Trophoblast cell (in vitro differentiated cells and primary cell): Measurements from ENCODE around the gene CATSPER1.
A peak's percentile ranks its signal among the peaks of the same experiment; 100 is the strongest.

Experiments used
- DNase-seq, 2 donors: peaks; one replicate each; pipeline ENCODE4 v3.0.0-alpha.2; 2016
- H2AFZ ChIP-seq: 2 replicates; pipeline ENCODE4 v1.6.1; 2013; ENCODE audit warnings: low read length, moderate library complexity, mild to moderate bottlenecking; ENCODE audit not compliant: insufficient read depth, poor library complexity
- H2AK5ac ChIP-seq: 2 replicates; pipeline ENCODE4 v1.6.1; 2013; ENCODE audit warnings: mild to moderate bottlenecking, low read length
- H2BK120ac ChIP-seq: 2 replicates; pipeline ENCODE4 v1.6.1; 2013; ENCODE audit warnings: low read length, mild to moderate bottlenecking, moderate library complexity; ENCODE audit not compliant: insufficient read depth, poor library complexity
- H2BK12ac ChIP-seq: 2 replicates; pipeline ENCODE4 v1.6.1; 2013; ENCODE audit warnings: mild to moderate bottlenecking, low read length, moderate library complexity
- H2BK5ac ChIP-seq: 2 replicates; pipeline ENCODE4 v1.6.1; 2013; ENCODE audit warnings: low read length, low read depth, moderate library complexity, mild to moderate bottlenecking; ENCODE audit not compliant: poor library complexity
- H3K14ac ChIP-seq: 2 replicates; pipeline ENCODE4 v1.6.1; 2013; ENCODE audit warnings: mild to moderate bottlenecking, low read length
- H3K18ac ChIP-seq: 2 replicates; pipeline ENCODE4 v1.6.1; 2013; ENCODE audit warnings: mild to moderate bottlenecking, low read length
- H3K23ac ChIP-seq: 2 replicates; pipeline ENCODE4 v1.6.1; 2013; ENCODE audit warnings: low read length
- H3K27ac ChIP-seq: 2 replicates; pipeline ENCODE4 v1.5.1; 2013; ENCODE audit warnings: low read depth, mild to moderate bottlenecking, inconsistent platforms, low read length, moderate library complexity
- H3K27me3 ChIP-seq: 2 replicates; pipeline ENCODE4 v1.6.1; 2013; ENCODE audit warnings: inconsistent platforms, mild to moderate bottlenecking, low read length, moderate library complexity; ENCODE audit not compliant: insufficient read depth
- H3K36me3 ChIP-seq, 2 experiments: 1 replicate in 1 of 2; 2 replicates in 1 of 2; pipeline ENCODE4 v1.6.1; 2013; ENCODE audit warnings: low read length in 2 of 2, mild to moderate bottlenecking in 2 of 2, moderate library complexity in 1 of 2; ENCODE audit not compliant: insufficient read depth in 2 of 2, control insufficient read depth in 1 of 2
- H3K4ac ChIP-seq: 2 replicates; pipeline ENCODE4 v1.6.1; 2013; ENCODE audit warnings: low read depth, mild to moderate bottlenecking, low read length, moderate library complexity
- H3K4me1 ChIP-seq, 2 experiments: 1 replicate in 1 of 2; 2 replicates in 1 of 2; pipeline ENCODE4 v1.6.1; 2013; ENCODE audit warnings: low read length in 2 of 2, mild to moderate bottlenecking in 2 of 2, moderate library complexity in 1 of 2; ENCODE audit not compliant: insufficient read depth in 2 of 2, control insufficient read depth in 1 of 2
- H3K4me2 ChIP-seq: 2 replicates; pipeline ENCODE4 v1.6.1; 2013; ENCODE audit warnings: inconsistent platforms, mild to moderate bottlenecking, low read length, moderate library complexity
- H3K4me3 ChIP-seq: 2 replicates; pipeline ENCODE4 v1.5.1; 2013; ENCODE audit warnings: mild to moderate bottlenecking, low read depth, low read length, inconsistent platforms
- H3K79me1 ChIP-seq: one replicate; pipeline ENCODE4 v1.6.1; 2013; ENCODE audit warnings: low read length
- H3K79me2 ChIP-seq: 2 replicates; pipeline ENCODE4 v1.6.1; 2013; ENCODE audit warnings: low read length, mild to moderate bottlenecking; ENCODE audit not compliant: control insufficient read depth, insufficient read depth, poor library complexity
- H3K9ac ChIP-seq: 2 replicates; pipeline ENCODE4 v1.6.1; 2013; ENCODE audit warnings: mild to moderate bottlenecking, low read length
- H3K9me3 ChIP-seq: 2 replicates; pipeline ENCODE4 v1.6.1; 2013; ENCODE audit warnings: low read depth, mild to moderate bottlenecking, control low read depth, inconsistent platforms, low read length; ENCODE audit not compliant: insufficient read depth
- H4K12ac ChIP-seq: 2 replicates; pipeline ENCODE4 v1.6.1; 2013; ENCODE audit warnings: low read depth, mild to moderate bottlenecking, low read length, moderate library complexity
- H4K8ac ChIP-seq: 2 replicates; pipeline ENCODE4 v1.6.1; 2013; ENCODE audit warnings: low read depth, mild to moderate bottlenecking, low read length, moderate library complexity
- H4K91ac ChIP-seq: one replicate; pipeline ENCODE4 v1.6.1; 2013; ENCODE audit warnings: low read depth, mild to moderate bottlenecking, low read length, moderate library complexity
- WGBS: extraction: QIAGEN DNeasy Blood & Tissue Kit; methylation state at CpG from one replicate; pipeline ENCODE4 v1.1.7; 2013; ENCODE audit warnings: missing lambda C conversion rate; ENCODE audit not compliant: insufficient read length, insufficient coverage; ENCODE audit errors: extremely low coverage; 5-methylcytosine and 5-hydroxymethylcytosine counted together

Gene CATSPER1

DNA sequence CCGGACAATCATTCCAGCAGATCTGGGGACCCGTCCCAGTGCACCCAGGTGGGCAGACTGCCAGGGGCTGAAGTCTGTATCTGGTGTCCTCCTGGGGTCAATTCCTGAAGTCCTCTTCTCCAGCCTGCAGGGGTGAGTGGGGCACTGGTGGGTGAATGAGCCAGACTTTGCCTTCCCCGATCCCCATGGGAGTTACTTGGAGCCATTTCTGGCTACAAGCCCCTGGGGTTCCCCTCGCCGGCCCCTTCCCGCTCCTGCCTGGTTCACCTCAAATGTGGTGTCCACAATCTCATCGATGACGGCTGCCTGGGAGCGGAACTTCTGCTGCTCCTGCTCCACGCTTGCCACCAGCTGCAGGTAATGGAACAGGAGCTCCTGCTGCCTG lies 9.5 kb downstream of the CATSPER1 start:
- no peak overlapping the region for H3K4me3 ChIP-seq
- no peak overlapping the region for H3K18ac ChIP-seq
- H3K4me2 ChIP-seq, result no peak overlapping the region
- no peak overlapping the region for H3K23ac ChIP-seq
- H4K8ac ChIP-seq, result no peak overlapping the region
- no peak overlapping the region for H2BK12ac ChIP-seq
- peaks cover 3% of the 10 kb centered on the region for H3K79me2 ChIP-seq
- DNase-seq, result no peak
- H3K4me1 ChIP-seq, result peaks cover 25 to 30% of the 10 kb centered on the region in 2 experiments
- H3K27ac ChIP-seq, result no peak overlapping the region
- no peak overlapping the region for H2BK5ac ChIP-seq
- H2AK5ac ChIP-seq, result no peak overlapping the region
- H2AFZ ChIP-seq, result no peak overlapping the region
- H3K9ac ChIP-seq, result no peak overlapping the region
- WGBS, result no CpG with 5 or more reads among the region's 10 CpGs
- H2BK120ac ChIP-seq, result no peak overlapping the region
- no peak overlapping the region for H3K4ac ChIP-seq
- peaks cover 13% of the 10 kb centered on the region for H3K79me1 ChIP-seq
- H3K9me3 ChIP-seq, result peaks cover 1% of the 10 kb centered on the region
- no peak overlapping the region for H4K12ac ChIP-seq
- no peak overlapping the region for H4K91ac ChIP-seq
- no peaks in the 10 kb centered on the region for H3K27me3 ChIP-seq
- H3K14ac ChIP-seq, result no peak overlapping the region
- H3K36me3 ChIP-seq, result no peaks in the 10 kb centered on the region

DNA sequence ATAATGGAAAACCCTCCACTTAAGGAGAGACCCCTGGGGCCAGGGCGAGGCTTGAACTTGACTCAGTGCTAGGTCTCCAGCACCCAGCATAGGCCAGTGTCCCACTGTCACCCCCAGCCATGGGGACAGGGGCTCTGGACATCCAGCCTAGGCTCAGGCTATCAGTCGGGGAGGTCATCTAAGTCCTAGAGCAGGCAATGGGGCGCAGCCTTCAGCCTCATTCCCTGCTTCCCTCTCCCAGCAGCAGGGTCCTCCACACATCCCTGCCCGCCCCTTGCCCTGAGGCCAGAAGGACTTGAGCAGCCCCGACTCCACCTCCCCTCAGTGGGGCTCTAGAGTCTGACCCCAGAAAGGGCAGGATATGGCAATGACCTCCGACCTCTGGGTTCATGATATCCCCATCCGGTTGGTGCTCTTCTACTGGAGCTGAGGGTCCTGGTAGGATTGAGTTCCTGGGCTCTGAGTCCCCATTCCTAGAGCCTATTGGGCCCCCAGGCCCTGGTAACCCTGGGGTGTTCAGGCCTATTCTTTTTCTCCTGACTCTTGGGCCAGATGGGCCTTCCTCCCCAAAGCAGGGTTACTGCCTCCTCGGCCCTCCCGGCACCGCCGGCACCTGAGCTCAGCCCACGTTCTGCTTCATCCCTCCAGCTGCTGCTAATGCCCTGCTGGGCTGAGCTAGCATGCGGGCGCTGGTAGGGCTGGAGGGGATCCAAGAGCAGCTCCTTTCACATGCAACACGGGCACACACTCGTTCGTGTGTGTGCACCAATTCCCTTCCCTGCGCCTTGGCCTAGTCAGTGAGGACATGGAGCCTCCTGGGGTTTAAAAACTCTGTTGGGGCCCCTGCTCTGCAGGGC lies 10.1 kb downstream of the CATSPER1 start:
- H4K91ac ChIP-seq, result no peak overlapping the region
- H2BK12ac ChIP-seq, result no peak overlapping the region
- no peak overlapping the region for H2AFZ ChIP-seq
- no peak overlapping the region for H3K14ac ChIP-seq
- H3K4ac ChIP-seq, result no peak overlapping the region
- no peak overlapping the region for H3K23ac ChIP-seq
- H2AK5ac ChIP-seq, result no peak overlapping the region
- peak; percentile 63 to 70 for DNase-seq
- peaks cover 3% of the 10 kb centered on the region for H3K79me2 ChIP-seq
- H3K4me1 ChIP-seq, result peaks cover 29 to 35% of the 10 kb centered on the region in 2 experiments
- no peak overlapping the region for H2BK5ac ChIP-seq
- H4K12ac ChIP-seq, result no peak overlapping the region
- H3K18ac ChIP-seq, result no peak overlapping the region
- H3K27ac ChIP-seq, result no peak overlapping the region
- H2BK120ac ChIP-seq, result no peak overlapping the region
- H4K8ac ChIP-seq, result no peak overlapping the region
- no peak overlapping the region for H3K4me2 ChIP-seq
- H3K9ac ChIP-seq, result no peak overlapping the region
- H3K36me3 ChIP-seq, result no peaks in the 10 kb centered on the region
- no peak overlapping the region for H3K4me3 ChIP-seq
- no peaks in the 10 kb centered on the region for H3K27me3 ChIP-seq
- H3K79me1 ChIP-seq, result peaks cover 16% of the 10 kb centered on the region
- WGBS, result no CpG with 5 or more reads among the region's 18 CpGs
- H3K9me3 ChIP-seq, result no peaks in the 10 kb centered on the region

DNA sequence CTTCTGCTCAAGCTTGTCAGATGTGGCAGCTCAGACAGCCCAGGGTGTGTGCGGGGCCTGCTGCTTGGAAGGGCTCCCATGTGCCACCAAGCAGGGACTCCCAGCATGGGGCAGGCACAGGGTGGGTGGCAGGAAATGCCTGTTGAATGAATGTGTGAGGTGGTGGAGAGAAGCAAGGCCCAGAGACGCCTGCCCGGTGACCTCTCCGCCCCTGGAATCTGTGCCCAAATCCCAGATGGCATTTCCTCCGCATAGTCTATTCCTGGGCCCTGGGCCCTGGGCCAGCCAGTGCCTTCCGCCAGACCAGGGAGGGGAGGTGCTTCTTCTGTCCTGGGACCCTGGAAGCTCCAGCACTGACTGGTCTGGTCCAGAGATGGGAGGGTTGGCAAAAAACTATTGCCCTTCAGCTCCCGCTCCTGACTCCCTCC lies 10.8 kb downstream of the CATSPER1 start:
- Histone ChIP-seq H3K4me3 (no peak overlapping the region), H3K9ac (no peak overlapping the region), H3K79me2 (peaks cover 3% of the 10 kb centered on the region), H4K91ac (no peak overlapping the region), H3K36me3 (no peaks in the 10 kb centered on the region), H3K18ac (no peak overlapping the region), H2AK5ac (no peak overlapping the region), H3K4me2 (no peak overlapping the region), H3K4me1 (peaks cover 34 to 38% of the 10 kb centered on the region in 2 experiments), H3K23ac (no peak overlapping the region), H4K8ac (no peak overlapping the region), H3K4ac (no peak overlapping the region), H3K79me1 (peaks cover 19% of the 10 kb centered on the region), H3K9me3 (no peaks in the 10 kb centered on the region), H2BK120ac (no peak overlapping the region), H3K14ac (no peak overlapping the region), H2AFZ (no peak overlapping the region), H4K12ac (no peak overlapping the region), H3K27ac (no peak overlapping the region), H3K27me3 (no peaks in the 10 kb centered on the region), H2BK5ac (no peak overlapping the region), H2BK12ac (peak overlapping the region; percentile 42)
- WGBS, result no CpG with 5 or more reads among the region's 7 CpGs
- DNase-seq, result no peak

DNA sequence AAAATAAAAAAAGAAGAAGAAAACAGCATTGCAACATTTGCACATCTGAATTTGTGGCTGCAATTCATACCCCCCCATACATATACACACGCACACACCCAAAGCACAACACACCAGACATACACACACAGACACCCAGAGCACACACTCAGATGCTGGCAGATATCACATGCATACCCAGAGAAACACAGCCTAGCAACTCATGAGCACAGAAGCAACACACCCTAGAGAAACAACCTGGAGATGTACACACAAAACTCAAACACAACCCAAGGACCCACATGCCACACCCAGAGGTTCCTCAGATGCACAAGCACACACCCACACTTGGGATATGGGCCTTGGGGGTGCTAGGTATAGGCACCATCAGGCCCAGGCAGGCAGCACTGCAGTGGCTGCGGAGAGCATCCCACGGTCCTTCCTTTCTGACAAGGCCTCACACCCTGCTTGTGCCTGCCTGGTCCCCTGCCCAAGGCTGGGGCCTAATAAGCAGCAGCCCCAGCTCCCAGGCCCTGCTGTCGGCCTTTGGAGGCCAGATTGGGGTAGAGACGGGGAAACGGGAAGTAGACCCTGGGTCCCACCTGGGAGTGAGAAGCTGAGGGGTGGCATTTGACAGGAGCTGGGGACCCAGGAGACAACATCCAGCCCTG lies 11.3 kb downstream of the CATSPER1 start:
- no peaks in the 10 kb centered on the region for H3K36me3 ChIP-seq
- no peak overlapping the region for H3K14ac ChIP-seq
- no peak overlapping the region for H3K23ac ChIP-seq
- H3K4me2 ChIP-seq, result no peak overlapping the region
- no peak overlapping the region for H4K91ac ChIP-seq
- peaks cover 36 to 38% of the 10 kb centered on the region in 2 experiments for H3K4me1 ChIP-seq
- no peaks in the 10 kb centered on the region for H3K9me3 ChIP-seq
- H3K4me3 ChIP-seq, result no peak overlapping the region
- no peaks in the 10 kb centered on the region for H3K27me3 ChIP-seq
- H3K18ac ChIP-seq, result no peak overlapping the region
- no peak overlapping the region for H3K27ac ChIP-seq
- peaks cover 3% of the 10 kb centered on the region for H3K79me2 ChIP-seq
- H2BK120ac ChIP-seq, result no peak overlapping the region
- DNase-seq, result no peak
- no peak overlapping the region for H4K12ac ChIP-seq
- H3K9ac ChIP-seq, result peak overlapping the region; percentile 24
- no peak overlapping the region for H2AK5ac ChIP-seq
- H3K79me1 ChIP-seq, result peaks cover 19% of the 10 kb centered on the region
- no peak overlapping the region for H3K4ac ChIP-seq
- no CpG with 5 or more reads among the region's 6 CpGs for WGBS
- H2BK5ac ChIP-seq, result no peak overlapping the region
- H2BK12ac ChIP-seq, result peak overlapping the region; percentile 42
- H4K8ac ChIP-seq, result no peak overlapping the region
- no peak overlapping the region for H2AFZ ChIP-seq
